ENCODE data around the gene SH2D4B. TPM values are rescaled to one million over a fixed set of nuclear protein-coding genes. Genes with fewer than 3 reads are reported as not detected.
A peak's percentile ranks its signal among the peaks of the same experiment; 100 is the strongest.

SH2D4B gene
- total RNA-seq, 2 donors from 2014 or later, result not detected

- no peak for DNase-seq
- intact Hi-C loops (cut with DNase I, micrococcal nuclease), result no loop called here
- no peak for ATAC-seq
Observed at GRCh38 chr10:80658068-80658467, 120.4 kb downstream of the SH2D4B start.

- intact Hi-C loops (cut with DNase I, micrococcal nuclease), result no loop called here
- ATAC-seq (no peak), DNase-seq (no peak)
Observed at GRCh38 chr10:80659289-80659688, 121.6 kb downstream of the SH2D4B start.

- DNase-seq (no peak), ATAC-seq (no peak)
- intact Hi-C loops (cut with DNase I, micrococcal nuclease), result loop anchor here in 1 of 2 donors (10.0 kb wide), 1 partner anchor 265 kb away; no protein-coding TSS in a partner anchor
Observed at GRCh38 chr10:80660266-80660665, 122.6 kb downstream of the SH2D4B start.

- intact Hi-C loops (cut with DNase I, micrococcal nuclease), result loop anchor here in 1 of 2 donors (10.0 kb wide), 1 partner anchor 264 kb away; no protein-coding TSS in a partner anchor
- DNase-seq (no peak), ATAC-seq (no peak)
Observed at GRCh38 chr10:80660736-80661135, 123.0 kb downstream of the SH2D4B start.

GRCh38 chr10:80661526-80661925, 123.8 kb downstream of the SH2D4B start:
- intact Hi-C loops (cut with DNase I, micrococcal nuclease), result loop anchor here in 1 of 2 donors (10.0 kb wide), 1 partner anchor 263 kb away; no protein-coding TSS in a partner anchor
- no peak for ATAC-seq
- no peak for DNase-seq

- intact Hi-C loops (cut with DNase I, micrococcal nuclease), result loop anchor here in 1 of 2 donors (10.0 kb wide), 1 partner anchor 262 kb away; no protein-coding TSS in a partner anchor
- ATAC-seq (peak; percentile 91), DNase-seq (peak; percentile 69 to 84)
Observed at GRCh38 chr10:80662429-80663261, 124.9 kb downstream of the SH2D4B start.

GRCh38 chr10:80664071-80664680, 126.5 kb downstream of the SH2D4B start:
- intact Hi-C loops (cut with DNase I, micrococcal nuclease), result loop anchor here in 1 of 2 donors (10.0 kb wide), 1 partner anchor 261 kb away; no protein-coding TSS in a partner anchor
- DNase-seq (peak; percentile 53 to 91), ATAC-seq (peak; percentile 95)

- intact Hi-C loops (cut with DNase I, micrococcal nuclease), result loop anchor here in 1 of 2 donors (10.0 kb wide), 1 partner anchor 255 kb away; no protein-coding TSS in a partner anchor
- ATAC-seq (no peak), DNase-seq (no peak)
Observed at GRCh38 chr10:80669485-80669884, 131.8 kb downstream of the SH2D4B start.

- ATAC-seq (no peak), DNase-seq (no peak)
- intact Hi-C loops (cut with DNase I, micrococcal nuclease), result no loop called here
Observed at GRCh38 chr10:80670774-80671173, 133.1 kb downstream of the SH2D4B start.

- ATAC-seq (no peak), DNase-seq (no peak)
- intact Hi-C loops (cut with DNase I, micrococcal nuclease), result no loop called here
Observed at GRCh38 chr10:80671847-80672246, 134.1 kb downstream of the SH2D4B start.

GRCh38 chr10:80672613-80673012, 134.9 kb downstream of the SH2D4B start:
- ATAC-seq, result no peak
- DNase-seq, result no peak
- intact Hi-C loops (cut with DNase I, micrococcal nuclease), result no loop called here

GRCh38 chr10:80674809-80675208, 137.1 kb downstream of the SH2D4B start:
- ATAC-seq, result no peak
- DNase-seq, result no peak
- intact Hi-C loops (cut with DNase I, micrococcal nuclease), result no loop called here

- intact Hi-C loops (cut with DNase I, micrococcal nuclease), result no loop called here
- no peak for DNase-seq
- no peak for ATAC-seq
Observed at GRCh38 chr10:80681142-80681541, 143.4 kb downstream of the SH2D4B start.

GRCh38 chr10:80684259-80684658, 146.6 kb downstream of the SH2D4B start:
- ATAC-seq (peak; percentile 71), DNase-seq (no peak)
- intact Hi-C loops (cut with DNase I, micrococcal nuclease), result no loop called here

GRCh38 chr10:80685355-80685754, 147.7 kb downstream of the SH2D4B start:
- intact Hi-C loops (cut with DNase I, micrococcal nuclease), result no loop called here
- DNase-seq, result no peak
- ATAC-seq, result peak; percentile 95

- peak; percentile 45 for ATAC-seq
- intact Hi-C loops (cut with DNase I, micrococcal nuclease), result no loop called here
Observed at GRCh38 chr10:80686734-80687475, 149.2 kb downstream of the SH2D4B start.

GRCh38 chr10:80687476-80687789, 149.7 kb downstream of the SH2D4B start:
- ATAC-seq (no peak), DNase-seq (no peak)
- intact Hi-C loops (cut with DNase I, micrococcal nuclease), result no loop called here

More at GRCh38 chr10:80686734-80687475, 149.2 kb downstream of the SH2D4B start:
- no peak for DNase-seq

- ATAC-seq (no peak), DNase-seq (no peak)
- intact Hi-C loops (cut with DNase I, micrococcal nuclease), result no loop called here
Observed at GRCh38 chr10:80690434-80690833, 152.7 kb downstream of the SH2D4B start.

- DNase-seq, result no peak
- ATAC-seq, result no peak
- intact Hi-C loops (cut with DNase I, micrococcal nuclease), result no loop called here
Observed at GRCh38 chr10:80691441-80691840, 153.7 kb downstream of the SH2D4B start.
